GM12892 (cell line): Measurements from ENCODE around the gene LRPPRC. TPM values are rescaled to one million over a fixed set of nuclear protein-coding genes. Genes with fewer than 3 reads are reported as not detected.
"Not testable (repeated sequence)": the region's sequence is repeated elsewhere in the genome, so short reads cannot be mapped to it uniquely, and the experiment has no call there.

Source experiments
- DNase-seq: peaks from one replicate; pipeline ENCODE4 v3.0.0; 2011; ENCODE audit not compliant: insufficient read length
- FAIRE-seq: peaks from 2 replicates; lab custom pipeline; 2011; peaks lifted over from hg19 to GRCh38; lab: Jason Lieb, UNC
- POLR2A ChIP-seq: IDR thresholded peaks from 2 replicates; pipeline ENCODE4 v1.6.1; 2011; ENCODE audit warnings: low read depth, low read length, control low read depth
- POLR2AphosphoS5 ChIP-seq: IDR thresholded peaks from 2 replicates; pipeline ENCODE4 v1.6.1; 2011; ENCODE audit warnings: low read depth, low read length, control low read depth
- TAF1 ChIP-seq: IDR thresholded peaks from 2 replicates; pipeline ENCODE4 v1.6.1; 2011; ENCODE audit warnings: low read depth, mild to moderate bottlenecking, control low read depth, low read length, borderline replicate concordance
- polyA plus RNA-seq: library from polyadenylated mRNA; unstranded; fragments of >200 nt; gene quantifications from one replicate; pipeline ENCODE4 v1.2.1, GENCODE V29; 2012; ENCODE audit warnings: missing spikeins, inconsistent platforms; ENCODE audit not compliant: missing spikeins

The LRPPRC gene
- polyA plus RNA-seq, result 91.6 TPM

DNA sequence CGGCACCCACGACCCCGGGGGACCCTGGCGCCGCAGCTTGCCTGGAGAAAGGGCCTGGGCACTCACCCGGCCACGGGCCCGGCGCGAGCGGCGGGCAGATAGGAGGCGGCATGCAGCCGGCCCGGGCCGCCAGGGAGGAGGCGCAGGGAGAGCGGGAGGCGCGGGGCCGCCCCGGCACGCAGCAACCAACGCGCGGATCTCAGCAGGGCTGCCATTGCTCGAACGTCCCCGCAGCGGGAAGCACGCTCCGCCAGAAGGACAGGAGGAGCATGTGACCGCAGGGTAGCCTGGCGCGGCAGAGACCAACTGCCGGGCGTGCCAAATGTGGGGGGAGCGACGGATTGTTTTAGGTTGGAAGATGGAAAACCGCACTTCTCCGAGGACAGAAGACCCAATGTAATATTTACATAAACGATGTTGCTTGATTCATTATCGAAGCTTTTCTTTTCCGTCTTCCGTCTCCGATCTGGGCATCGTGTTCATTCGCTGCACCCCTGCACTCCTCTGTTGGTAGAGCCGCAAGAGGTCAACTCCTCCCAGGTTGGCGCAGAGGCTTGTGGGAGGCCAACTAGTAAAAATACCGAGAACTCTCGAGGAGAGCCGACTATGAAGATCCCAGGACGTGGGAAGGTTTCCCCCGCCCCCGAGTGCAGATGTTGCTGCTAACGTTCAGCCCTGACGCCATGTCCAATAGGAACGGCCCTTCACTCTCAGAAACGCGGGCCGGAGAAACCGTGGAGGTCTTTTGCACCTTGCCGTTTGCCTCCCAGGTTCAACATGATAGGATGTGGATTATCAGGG is at the start of gene LRPPRC:
TSS of gene LRPPRC (minus strand) at position 257 of the 801 bp plus-strand sequence. CDS start at position 215, 42 bp downstream.
- peak; percentile 86 for DNase-seq
- TF ChIP-seq POLR2A, result peak; percentile 99
- TF ChIP-seq TAF1, result peak; percentile 98
- TF ChIP-seq POLR2AphosphoS5, result peak; percentile 98
- FAIRE-seq, result peak; percentile 97

DNA sequence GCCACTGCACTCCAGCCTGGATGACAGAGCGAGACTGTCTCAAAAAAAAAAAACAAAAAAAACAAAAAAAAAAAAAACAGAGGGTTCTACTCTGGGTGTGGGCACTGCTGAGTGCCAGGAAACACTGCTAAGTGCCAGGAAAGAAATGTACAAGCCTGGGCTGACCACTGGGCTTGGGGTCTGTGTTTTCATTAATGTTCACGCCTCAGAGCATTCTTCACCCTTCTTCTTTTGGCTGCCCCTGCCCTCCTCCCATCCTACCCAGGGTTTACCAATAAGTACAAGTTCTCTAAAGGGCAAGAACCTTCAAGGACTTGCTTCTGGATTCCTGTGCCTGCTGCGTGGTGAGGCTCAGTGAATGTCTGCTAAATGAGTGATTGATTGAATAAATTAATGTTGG is 49.3 kb upstream of the LRPPRC start:
- TF ChIP-seq POLR2A, result no peak
- TF ChIP-seq POLR2AphosphoS5, result no peak
- TF ChIP-seq TAF1, result no peak
- FAIRE-seq (no peak), DNase-seq (no peak)

DNA sequence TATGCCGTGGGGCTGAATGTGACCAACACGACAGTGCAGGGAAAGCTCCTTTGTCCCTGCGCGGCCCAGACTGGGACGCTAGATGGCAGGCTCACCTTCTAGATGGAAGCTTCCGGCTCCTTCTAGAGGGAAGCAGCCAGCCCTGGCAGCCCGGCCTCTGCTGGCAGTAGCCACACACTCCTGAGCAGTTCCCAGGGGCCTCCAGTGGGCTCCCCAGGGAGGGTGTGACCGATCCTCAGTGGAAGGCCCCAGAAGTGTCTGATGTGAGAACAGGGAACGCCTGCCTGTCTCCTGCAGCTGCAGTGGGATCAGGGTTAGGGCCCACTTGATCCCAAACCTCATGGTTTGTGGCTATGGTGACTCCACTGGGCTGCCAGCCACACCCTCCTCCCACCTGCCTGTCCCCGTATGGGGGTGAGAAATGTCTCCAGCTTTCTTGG is 48.5 kb upstream of the LRPPRC start:
- TF ChIP-seq POLR2A (no peak), TAF1 (no peak), POLR2AphosphoS5 (no peak)
- FAIRE-seq, result peak; percentile 92

DNA sequence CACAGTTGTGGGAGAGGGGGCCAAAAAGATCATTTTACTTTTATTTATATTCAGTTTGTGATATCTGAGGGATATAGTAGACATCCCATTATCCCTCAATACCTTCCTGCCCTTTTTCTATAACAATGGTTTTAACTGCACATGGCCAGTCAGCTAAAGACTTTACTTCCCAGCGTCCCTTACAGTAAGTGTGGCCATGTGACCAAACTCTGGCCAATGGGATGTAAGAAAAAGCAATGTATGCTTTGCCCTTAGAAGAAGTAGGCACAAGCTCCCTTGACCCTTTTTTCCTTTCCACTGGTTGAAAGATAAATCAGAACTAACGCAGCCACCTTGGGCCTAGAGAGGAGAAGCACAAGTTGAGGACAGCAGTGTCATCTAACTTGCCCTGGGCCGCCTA is 44.6 kb upstream of the LRPPRC start:
- TF ChIP-seq POLR2AphosphoS5, result no peak
- no peak for TF ChIP-seq TAF1
- TF ChIP-seq POLR2A, result no peak
- no peak for DNase-seq
- FAIRE-seq, result no peak

More for the DNA sequence above, 48.5 kb upstream of the LRPPRC start:
- DNase-seq, result peak; percentile 66

DNA sequence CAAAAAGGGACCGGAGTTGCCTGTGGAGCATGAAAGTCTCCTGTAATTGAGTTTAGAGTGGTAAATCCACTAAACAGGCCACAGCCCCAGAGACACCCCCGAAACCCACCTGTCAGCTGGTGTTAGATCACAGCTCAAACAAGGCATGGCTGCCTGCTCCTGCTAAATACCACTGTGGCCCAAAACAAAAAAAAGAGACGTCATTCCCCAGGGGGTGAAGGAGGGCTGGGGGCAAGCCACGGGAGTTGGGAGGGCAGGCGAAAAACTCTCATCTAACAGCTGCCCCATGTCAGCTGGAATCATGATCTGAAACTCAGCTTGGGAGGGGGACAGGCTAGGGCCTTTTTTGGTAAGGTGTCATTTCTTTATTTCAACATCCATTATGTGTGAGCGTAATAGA is 42.5 kb upstream of the LRPPRC start:
- no peak for DNase-seq
- TF ChIP-seq TAF1, result no peak
- no peak for TF ChIP-seq POLR2A
- no peak for TF ChIP-seq POLR2AphosphoS5
- no peak for FAIRE-seq

DNA sequence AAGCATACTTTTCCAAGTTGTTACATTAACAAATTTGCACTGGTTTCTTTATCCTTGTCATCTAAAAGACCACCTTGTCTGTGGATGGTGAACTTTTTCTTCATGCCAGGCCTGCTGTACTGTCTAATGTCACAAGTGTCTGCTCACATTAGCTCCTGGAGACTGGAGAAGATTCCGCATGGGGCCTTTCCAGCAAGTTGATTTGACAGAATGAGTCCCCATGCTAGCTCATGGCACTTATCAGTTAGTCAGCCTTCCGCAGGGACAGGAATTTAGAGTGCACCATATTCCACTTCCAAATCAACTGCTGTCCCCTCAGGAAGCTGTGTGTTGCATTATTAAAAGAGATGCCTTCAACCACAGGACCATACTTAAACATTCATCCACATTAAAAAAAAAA is 41.4 kb upstream of the LRPPRC start:
- TF ChIP-seq POLR2A (no peak), POLR2AphosphoS5 (no peak), TAF1 (no peak)
- DNase-seq, result no peak
- no peak for FAIRE-seq

DNA sequence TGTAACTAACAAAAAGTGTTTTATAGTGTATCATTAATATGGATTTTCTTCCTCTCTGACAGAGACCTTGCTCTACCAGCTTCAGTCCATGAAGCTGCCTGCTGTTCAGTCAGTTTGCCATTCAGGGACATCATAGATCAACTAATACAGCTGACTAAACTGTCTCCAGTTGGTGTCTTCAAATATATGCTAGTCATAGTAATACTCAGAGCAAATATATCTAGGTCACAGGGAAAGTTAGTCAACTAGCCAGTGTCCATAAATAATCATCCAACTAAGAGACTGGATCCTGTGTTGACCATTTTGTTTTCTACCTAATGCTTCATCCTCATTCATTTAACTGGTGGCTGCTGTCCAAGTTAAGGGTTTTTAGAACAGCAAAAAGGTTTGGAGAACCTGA is 38.2 kb upstream of the LRPPRC start:
- no peak for TF ChIP-seq POLR2A
- no peak for TF ChIP-seq TAF1
- no peak for TF ChIP-seq POLR2AphosphoS5
- no peak for FAIRE-seq
- DNase-seq, result no peak

DNA sequence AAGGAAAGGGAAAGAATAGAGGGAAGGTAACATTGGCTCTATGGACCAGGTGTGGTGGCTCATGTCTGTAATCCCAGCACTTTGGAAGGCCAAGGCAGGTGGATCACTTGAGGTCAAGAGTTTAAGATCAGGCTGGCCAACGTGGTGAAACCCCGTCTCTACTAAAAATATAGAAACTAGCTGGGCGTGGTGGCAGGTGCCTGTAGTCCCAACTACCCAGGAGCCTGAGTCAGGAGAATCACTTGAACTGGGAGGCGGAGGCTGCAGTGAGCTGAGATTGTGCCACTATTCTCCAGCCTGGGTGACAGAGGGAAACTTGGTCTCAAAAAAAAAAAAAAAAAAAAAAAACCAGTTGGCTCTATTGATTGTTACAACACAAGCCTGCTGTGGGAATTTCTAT is 31.3 kb upstream of the LRPPRC start:
- not testable (repeated sequence) for FAIRE-seq, DNase-seq

DNA sequence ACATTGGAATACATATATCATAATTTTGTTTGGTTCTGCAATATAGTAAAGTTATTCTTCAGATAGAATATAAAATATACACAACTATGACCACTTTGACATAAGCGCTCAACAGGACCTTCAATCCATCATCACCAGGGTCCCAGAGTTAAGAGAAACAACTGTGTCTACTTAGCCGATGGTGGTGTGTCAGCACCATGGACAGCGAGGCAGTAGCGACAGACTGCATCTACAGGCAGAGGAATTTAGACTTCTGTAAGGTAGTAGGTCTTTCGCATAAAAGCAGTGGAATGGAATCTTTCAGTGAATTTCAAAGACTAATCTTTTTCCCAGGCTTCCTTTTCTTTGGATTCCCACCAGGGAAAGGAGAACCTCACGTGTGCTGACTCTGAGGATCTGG is 20.5 kb upstream of the LRPPRC start:
- FAIRE-seq (no peak), DNase-seq (no peak)
- TF ChIP-seq POLR2A (no peak), TAF1 (no peak), POLR2AphosphoS5 (no peak)

DNA sequence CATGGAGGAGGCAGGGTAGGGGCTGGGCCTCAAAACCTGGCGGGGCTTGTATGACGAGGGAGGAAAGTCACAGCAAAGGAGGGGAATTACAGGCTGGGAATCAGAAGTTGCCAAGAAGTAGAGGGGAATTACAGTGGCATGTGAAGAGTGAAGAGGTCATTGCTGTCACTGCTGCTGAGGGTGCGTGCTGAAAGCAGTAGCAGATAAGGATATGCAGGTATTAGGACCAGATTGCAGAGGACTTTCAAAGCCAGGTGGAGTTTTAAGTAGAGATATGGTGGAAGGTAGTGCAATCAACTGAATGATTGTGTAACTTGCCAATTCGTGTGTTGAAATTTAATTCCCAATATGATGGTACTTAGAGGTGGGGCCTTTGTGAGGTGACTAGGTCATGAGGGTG is 19.4 kb upstream of the LRPPRC start:
- FAIRE-seq, result no peak
- DNase-seq, result no peak
- no peak for TF ChIP-seq POLR2AphosphoS5
- TF ChIP-seq POLR2A, result no peak
- TF ChIP-seq TAF1, result no peak

DNA sequence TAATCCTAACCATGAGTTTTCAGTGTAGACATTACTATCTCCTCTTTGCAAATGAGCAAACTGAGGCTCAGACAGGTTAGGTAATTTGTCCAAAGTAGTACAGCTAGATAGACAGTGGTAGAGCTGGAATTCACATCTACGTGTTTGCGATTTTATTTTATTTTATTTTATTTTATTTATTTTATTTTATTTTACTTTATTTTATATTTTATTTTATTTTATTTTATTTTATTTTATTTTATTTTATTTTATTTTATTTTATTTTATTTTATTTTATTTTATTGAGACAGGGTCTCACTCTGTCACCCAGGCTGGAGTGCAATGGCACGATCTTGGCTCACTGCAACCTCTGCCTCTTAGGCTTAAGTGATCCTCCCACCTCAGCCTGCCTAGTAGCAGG is 17.4 kb upstream of the LRPPRC start:
- not testable (repeated sequence) for DNase-seq, FAIRE-seq

DNA sequence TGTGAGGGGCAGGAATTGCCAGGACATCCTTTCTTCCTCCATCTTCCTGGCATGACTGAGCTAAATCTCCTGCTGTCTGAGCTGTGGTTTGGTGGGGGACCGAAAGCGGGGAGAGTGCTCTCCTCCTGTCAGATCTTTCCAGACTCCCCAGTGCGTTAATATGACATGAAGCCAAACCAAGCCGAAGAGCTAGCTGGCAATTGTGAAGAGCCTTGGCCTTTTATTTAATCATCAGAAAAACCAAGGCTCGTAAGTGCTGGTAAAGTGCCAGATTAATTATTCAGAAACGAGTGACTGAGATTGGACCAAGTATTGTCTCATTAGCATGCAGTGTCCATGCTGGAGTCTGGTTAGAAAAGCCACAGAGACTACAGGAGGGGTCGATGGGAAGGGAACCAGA is 14.5 kb upstream of the LRPPRC start:
- no peak for DNase-seq
- FAIRE-seq, result no peak
- TF ChIP-seq POLR2A, result no peak
- no peak for TF ChIP-seq TAF1
- TF ChIP-seq POLR2AphosphoS5, result no peak
